ENCODE data around the gene AR. TPM values are rescaled to one million over a fixed set of nuclear protein-coding genes. Genes with fewer than 3 reads are reported as not detected.

AR gene
- total and polyA plus RNA-seq, 8 donors: 0.34 to 2.9 (median 1.1) TPM

- Histone ChIP-seq H3K4me1 (no peaks in the 10 kb centered on the region), H3K9me3 (no peaks in the 10 kb centered on the region), H3K36me3 (no peaks in the 10 kb centered on the region), H3K27ac (no peak overlapping the region), H3K27me3 (no peaks in the 10 kb centered on the region), H3K4me3 (no peak overlapping the region)
- TF ChIP-seq, protein P1, sequence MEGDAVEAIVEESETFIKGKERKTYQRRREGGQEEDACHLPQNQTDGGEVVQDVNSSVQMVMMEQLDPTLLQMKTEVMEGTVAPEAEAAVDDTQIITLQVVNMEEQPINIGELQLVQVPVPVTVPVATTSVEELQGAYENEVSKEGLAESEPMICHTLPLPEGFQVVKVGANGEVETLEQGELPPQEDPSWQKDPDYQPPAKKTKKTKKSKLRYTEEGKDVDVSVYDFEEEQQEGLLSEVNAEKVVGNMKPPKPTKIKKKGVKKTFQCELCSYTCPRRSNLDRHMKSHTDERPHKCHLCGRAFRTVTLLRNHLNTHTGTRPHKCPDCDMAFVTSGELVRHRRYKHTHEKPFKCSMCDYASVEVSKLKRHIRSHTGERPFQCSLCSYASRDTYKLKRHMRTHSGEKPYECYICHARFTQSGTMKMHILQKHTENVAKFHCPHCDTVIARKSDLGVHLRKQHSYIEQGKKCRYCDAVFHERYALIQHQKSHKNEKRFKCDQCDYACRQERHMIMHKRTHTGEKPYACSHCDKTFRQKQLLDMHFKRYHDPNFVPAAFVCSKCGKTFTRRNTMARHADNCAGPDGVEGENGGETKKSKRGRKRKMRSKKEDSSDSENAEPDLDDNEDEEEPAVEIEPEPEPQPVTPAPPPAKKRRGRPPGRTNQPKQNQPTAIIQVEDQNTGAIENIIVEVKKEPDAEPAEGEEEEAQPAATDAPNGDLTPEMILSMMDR (IDR thresholded peaks at IDR 0.05): no peak
- ATAC-seq: no peak
- FAIRE-seq: no peak
- no peak for DNase-seq
- intact Hi-C loops (cut with DNase I): no loop called here
These were observed 176.5 kb downstream of the AR start for GRCh38 chrX:67720344-67720743.

DNA sequence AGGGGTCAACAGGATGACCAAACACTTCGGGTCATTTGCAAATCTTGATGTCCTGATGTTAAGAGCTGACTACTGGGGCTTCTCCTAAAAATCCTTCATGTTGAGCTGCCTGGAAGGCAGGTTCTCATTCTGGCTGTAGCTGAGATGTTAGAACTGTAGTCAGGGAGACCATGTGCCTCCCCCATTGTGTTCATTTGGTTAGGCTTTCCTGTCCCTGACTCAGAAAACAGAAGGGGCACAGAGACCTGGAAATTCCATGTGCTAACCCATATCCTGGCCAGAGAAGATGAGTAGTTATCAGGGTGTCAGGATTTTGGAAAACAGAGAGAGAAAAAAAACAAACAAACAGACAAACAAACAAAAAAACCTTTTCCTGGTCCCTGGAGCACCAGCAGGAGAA is 177.5 kb downstream of the AR start:
- TF ChIP-seq, protein P1 (IDR thresholded peaks at IDR 0.05): no peak
- H3K4me3 ChIP-seq: no peak overlapping the region
- H3K9me3 ChIP-seq: no peaks in the 10 kb centered on the region
- no peaks in the 10 kb centered on the region for H3K36me3 ChIP-seq
- DNase-seq: no peak
- H3K4me1 ChIP-seq: no peaks in the 10 kb centered on the region
- H3K27ac ChIP-seq: no peak overlapping the region
- intact Hi-C loops (cut with DNase I): no loop called here
- no peak for FAIRE-seq
- 60 to 64% methylated on average over 1 of the region's 1 CpG for WGBS, 2 donors
- H3K27me3 ChIP-seq: no peaks in the 10 kb centered on the region
- no peak for ATAC-seq

DNA sequence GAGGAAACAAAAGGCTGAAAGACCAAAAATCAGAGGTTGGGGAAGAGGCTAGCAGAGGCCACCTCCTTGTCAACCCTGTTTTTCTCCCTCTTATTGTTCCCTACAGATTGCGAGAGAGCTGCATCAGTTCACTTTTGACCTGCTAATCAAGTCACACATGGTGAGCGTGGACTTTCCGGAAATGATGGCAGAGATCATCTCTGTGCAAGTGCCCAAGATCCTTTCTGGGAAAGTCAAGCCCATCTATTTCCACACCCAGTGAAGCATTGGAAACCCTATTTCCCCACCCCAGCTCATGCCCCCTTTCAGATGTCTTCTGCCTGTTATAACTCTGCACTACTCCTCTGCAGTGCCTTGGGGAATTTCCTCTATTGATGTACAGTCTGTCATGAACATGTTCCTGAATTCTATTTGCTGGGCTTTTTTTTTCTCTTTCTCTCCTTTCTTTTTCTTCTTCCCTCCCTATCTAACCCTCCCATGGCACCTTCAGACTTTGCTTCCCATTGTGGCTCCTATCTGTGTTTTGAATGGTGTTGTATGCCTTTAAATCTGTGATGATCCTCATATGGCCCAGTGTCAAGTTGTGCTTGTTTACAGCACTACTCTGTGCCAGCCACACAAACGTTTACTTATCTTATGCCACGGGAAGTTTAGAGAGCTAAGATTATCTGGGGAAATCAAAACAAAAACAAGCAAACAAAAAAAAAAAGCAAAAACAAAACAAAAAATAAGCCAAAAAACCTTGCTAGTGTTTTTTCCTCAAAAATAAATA is 179.9 kb downstream of the AR start:
- Histone ChIP-seq H3K27me3 (no peaks in the 10 kb centered on the region), H3K9me3 (no peaks in the 10 kb centered on the region), H3K4me1 (no peaks in the 10 kb centered on the region), H3K27ac (no peak overlapping the region), H3K4me3 (no peak overlapping the region), H3K36me3 (no peaks in the 10 kb centered on the region)
- TF ChIP-seq, protein P1 (IDR thresholded peaks at IDR 0.05): no peak
- ATAC-seq (peak in 1 of 4 donors; percentile 18), FAIRE-seq (no peak), DNase-seq (no peak)
- 50% methylated on average over 5 of the region's 5 CpGs for WGBS, 2 donors
- intact Hi-C loops (cut with DNase I): no loop called here

DNA sequence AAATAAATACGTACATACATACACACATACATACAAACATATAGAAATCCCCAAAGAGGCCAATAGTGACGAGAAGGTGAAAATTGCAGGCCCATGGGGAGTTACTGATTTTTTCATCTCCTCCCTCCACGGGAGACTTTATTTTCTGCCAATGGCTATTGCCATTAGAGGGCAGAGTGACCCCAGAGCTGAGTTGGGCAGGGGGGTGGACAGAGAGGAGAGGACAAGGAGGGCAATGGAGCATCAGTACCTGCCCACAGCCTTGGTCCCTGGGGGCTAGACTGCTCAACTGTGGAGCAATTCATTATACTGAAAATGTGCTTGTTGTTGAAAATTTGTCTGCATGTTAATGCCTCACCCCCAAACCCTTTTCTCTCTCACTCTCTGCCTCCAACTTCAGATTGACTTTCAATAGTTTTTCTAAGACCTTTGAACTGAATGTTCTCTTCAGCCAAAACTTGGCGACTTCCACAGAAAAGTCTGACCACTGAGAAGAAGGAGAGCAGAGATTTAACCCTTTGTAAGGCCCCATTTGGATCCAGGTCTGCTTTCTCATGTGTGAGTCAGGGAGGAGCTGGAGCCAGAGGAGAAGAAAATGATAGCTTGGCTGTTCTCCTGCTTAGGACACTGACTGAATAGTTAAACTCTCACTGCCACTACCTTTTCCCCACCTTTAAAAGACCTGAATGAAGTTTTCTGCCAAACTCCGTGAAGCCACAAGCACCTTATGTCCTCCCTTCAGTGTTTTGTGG is 180.7 kb downstream of the AR start:
- H3K36me3 ChIP-seq: no peaks in the 10 kb centered on the region
- H3K4me1 ChIP-seq: no peaks in the 10 kb centered on the region
- H3K27ac ChIP-seq: no peak overlapping the region
- H3K9me3 ChIP-seq: no peaks in the 10 kb centered on the region
- H3K4me3 ChIP-seq: no peak overlapping the region
- TF ChIP-seq, protein P1 (IDR thresholded peaks at IDR 0.05): no peak
- FAIRE-seq (no peak), ATAC-seq (no peak), DNase-seq (no peak)
- intact Hi-C loops (cut with DNase I): no loop called here
- WGBS, 2 donors: 42 to 52% methylated on average over 5 of the region's 5 CpGs
- H3K27me3 ChIP-seq: no peaks in the 10 kb centered on the region

DNA sequence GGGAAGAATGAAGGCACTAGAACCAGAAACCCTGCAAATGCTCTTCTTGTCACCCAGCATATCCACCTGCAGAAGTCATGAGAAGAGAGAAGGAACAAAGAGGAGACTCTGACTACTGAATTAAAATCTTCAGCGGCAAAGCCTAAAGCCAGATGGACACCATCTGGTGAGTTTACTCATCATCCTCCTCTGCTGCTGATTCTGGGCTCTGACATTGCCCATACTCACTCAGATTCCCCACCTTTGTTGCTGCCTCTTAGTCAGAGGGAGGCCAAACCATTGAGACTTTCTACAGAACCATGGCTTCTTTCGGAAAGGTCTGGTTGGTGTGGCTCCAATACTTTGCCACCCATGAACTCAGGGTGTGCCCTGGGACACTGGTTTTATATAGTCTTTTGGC is 181.7 kb downstream of the AR start:
- 68 to 87% methylated on average over 2 of the region's 2 CpGs for WGBS, 2 donors
- H3K27ac ChIP-seq: no peak overlapping the region
- no peaks in the 10 kb centered on the region for H3K4me1 ChIP-seq
- no peak for ATAC-seq
- no peaks in the 10 kb centered on the region for H3K27me3 ChIP-seq
- H3K4me3 ChIP-seq: no peak overlapping the region
- TF ChIP-seq, protein P1 (IDR thresholded peaks at IDR 0.05): no peak
- H3K36me3 ChIP-seq: no peaks in the 10 kb centered on the region
- no peak for DNase-seq
- intact Hi-C loops (cut with DNase I): no loop called here
- H3K9me3 ChIP-seq: no peaks in the 10 kb centered on the region
- no peak for FAIRE-seq
